Endothelial cell of umbilical vein (primary cell): Measurements from ENCODE around the gene PHLDB2. TPM values are rescaled to one million over a fixed set of nuclear protein-coding genes. Genes with fewer than 3 reads are reported as not detected.

Experiments
- BruUV-seq: library from RNA; stranded (reverse); fragments of 400-500 nt; replicated peaks from 2 replicates; lab custom pipeline; 2021; lab: Mats Ljungman, UMichigan
- CTCF ChIA-PET: fragments of 300-600, 350-600 bp; sonication (Branson Sonifier 250); formaldehyde crosslinking; loops from one replicate; lab custom pipeline; 2021; ENCODE audit warnings: antibody characterized with exemption, inconsistent platforms; lab: Charles Lee
- POLR2A ChIA-PET: fragments of 300-600, 350-600 bp; sonication (Branson Sonifier 250); formaldehyde crosslinking; loops from one replicate; lab custom pipeline; 2021; ENCODE audit warnings: antibody characterized with exemption, inconsistent platforms; lab: Charles Lee
- DNase-seq: peaks from one replicate; pipeline ENCODE4 v3.0.0-alpha.2; 2011; ENCODE audit warnings: low read depth, low spot score
- FAIRE-seq: peaks from 2 replicates; lab custom pipeline; 2011; peaks lifted over from hg19 to GRCh38; lab: Jason Lieb, UNC
- H2AFZ ChIP-seq: 2 replicates; pipeline ENCODE4 v1.6.0; 2012; ENCODE audit warnings: low read depth, low read length, control low read depth, inconsistent platforms
- H3K27ac ChIP-seq: 2 replicates; pipeline ENCODE4 v1.5.1; 2011; ENCODE audit warnings: low read depth, mild to moderate bottlenecking, control low read depth, low read length, moderate library complexity; ENCODE audit not compliant: insufficient read depth
- H3K27me3 ChIP-seq, 2 experiments: 2 replicates each; pipeline versions ENCODE4 v1.6.0 to v1.6.1; 2011; ENCODE audit warnings: low read length in 2 of 2, mixed read lengths in 1 of 2; ENCODE audit not compliant: control insufficient read depth in 2 of 2, insufficient read depth in 2 of 2
- H3K36me3 ChIP-seq, 2 experiments: 2 replicates in 1 of 2; 3 replicates in 1 of 2; pipeline ENCODE4 v1.5.1; 2011; ENCODE audit warnings: low read length in 2 of 2, mild to moderate bottlenecking in 1 of 2, moderate library complexity in 1 of 2; ENCODE audit not compliant: control insufficient read depth in 2 of 2, insufficient read depth in 2 of 2; ENCODE audit errors: extremely low read depth in 1 of 2
- H3K4me1 ChIP-seq: 3 replicates; pipeline ENCODE4 v1.5.1; 2011; ENCODE audit warnings: mild to moderate bottlenecking, low read length; ENCODE audit not compliant: control insufficient read depth, insufficient read depth; ENCODE audit errors: extremely low read depth
- H3K4me2 ChIP-seq: 2 replicates; pipeline ENCODE4 v1.6.1; 2011; ENCODE audit warnings: low read length, control low read depth, mixed read lengths; ENCODE audit not compliant: insufficient read depth
- H3K4me3 ChIP-seq, 3 experiments: fragments of 200-600 bp in 1 of 3; sonication (generic), shearing (Covaris generic) in 1 of 3; replicated peaks in 1 of 3; 2 replicates each; pipeline ENCODE4 v1.5.1; 2011 to 2016; ENCODE audit warnings: control low read depth in 3 of 3, low read length in 3 of 3, mild to moderate bottlenecking in 2 of 3, inconsistent platforms in 1 of 3, low read depth in 1 of 3, moderate library complexity in 1 of 3; ENCODE audit not compliant: insufficient read depth in 1 of 3
- H3K79me2 ChIP-seq: 2 replicates; pipeline ENCODE4 v1.6.0; 2012; ENCODE audit warnings: low read length, inconsistent platforms; ENCODE audit not compliant: control insufficient read depth, insufficient read depth
- H3K9ac ChIP-seq: replicated peaks from 2 replicates; pipeline ENCODE3; 2011; ENCODE audit warnings: low read length, control low read depth; ENCODE audit not compliant: insufficient read depth; ENCODE audit errors: extremely low read depth
- H3K9me1 ChIP-seq: replicated peaks from 3 replicates; pipeline ENCODE4 v1.6.0; 2011; ENCODE audit warnings: mild to moderate bottlenecking, low read length; ENCODE audit not compliant: control insufficient read depth, insufficient read depth; ENCODE audit errors: extremely low read depth
- H3K9me3 ChIP-seq: replicated peaks from 2 replicates; pipeline ENCODE4 v1.5.1; 2012; ENCODE audit warnings: low read length, inconsistent platforms; ENCODE audit not compliant: control insufficient read depth, insufficient read depth
- H4K20me1 ChIP-seq: replicated peaks from 2 replicates; pipeline ENCODE3; 2011; ENCODE audit warnings: mild to moderate bottlenecking, low read length; ENCODE audit not compliant: control insufficient read depth, insufficient read depth; ENCODE audit errors: extremely low read depth
- EZH2 ChIP-seq: IDR thresholded peaks from 2 replicates; pipeline ENCODE4 v1.6.1; 2012; ENCODE audit warnings: borderline replicate concordance, low read depth, mild to moderate bottlenecking, moderate library complexity, low read length, inconsistent platforms; ENCODE audit not compliant: severe bottlenecking
- FOS ChIP-seq: IDR thresholded peaks from 2 replicates; pipeline ENCODE4 v1.6.1; 2011; ENCODE audit warnings: mild to moderate bottlenecking, low read length, moderate library complexity, borderline replicate concordance; ENCODE audit not compliant: insufficient read depth
- GATA2 ChIP-seq: IDR thresholded peaks from 2 replicates; pipeline ENCODE4 v1.7.0; 2011; ENCODE audit warnings: low read depth, mild to moderate bottlenecking, moderate library complexity, mixed read lengths, low read length; ENCODE audit not compliant: insufficient read length, insufficient read depth
- JUN ChIP-seq: IDR thresholded peaks from 2 replicates; pipeline ENCODE4 v1.6.1; 2011; ENCODE audit warnings: borderline replicate concordance, low read depth; ENCODE audit not compliant: insufficient read length, insufficient read depth
- MYC ChIP-seq: IDR thresholded peaks from one replicate; pipeline ENCODE4 v1.6.1; 2011; ENCODE audit warnings: mild to moderate bottlenecking, low read depth, low read length
- POLR2A ChIP-seq: IDR thresholded peaks from 2 replicates; pipeline ENCODE4 v1.6.1; 2012; ENCODE audit warnings: low read depth, mild to moderate bottlenecking, control low read depth, low read length
- POLR2AphosphoS5 ChIP-seq: IDR thresholded peaks from 2 replicates; pipeline ENCODE4 v1.6.1; 2012; ENCODE audit warnings: low read depth, mild to moderate bottlenecking, control low read depth, low read length, moderate library complexity; ENCODE audit not compliant: insufficient read depth
- dilution Hi-C: fragments of 300-500 bp; cut with MboI; formaldehyde crosslinking; loops from one replicate; pipeline ENCODE4 v1.15.0; 2019; ENCODE audit warnings: low sequenced_read_pairs; ENCODE audit not compliant: extremely low pct_ligation_motif_present
- intact Hi-C: fragments of 100-400 bp; cut with micrococcal nuclease; formaldehyde crosslinking; loops from one replicate; pipeline ENCODE4 v1.10.0; 2022
- polyA plus RNA-seq, 4 experiments: library from polyadenylated mRNA; depleted of rRNA in 3 of 4; stranded (reverse) in 3 of 4; unstranded in 1 of 4; fragments of >200 nt; gene quantifications; 2 replicates each; pipeline versions ENCODE4 v1.2.1 to v1.2.3, GENCODE V29; 2011 to 2012; ENCODE audit warnings: missing spikeins in 1 of 4
- total RNA-seq: library from RNA; stranded (reverse); gene quantifications from 2 replicates; pipeline ENCODE4 v1.2.3, GENCODE V29; 2021
- TF ChIP-seq, protein P1 (sequence below), 2 donors: IDR thresholded peaks; 1 replicate in 1 of 2; 2 replicates in 1 of 2; pipeline ENCODE4 v1.5.1; 2011; ENCODE audit warnings: low read length in 2 of 2, mild to moderate bottlenecking in 2 of 2, moderate library complexity in 2 of 2, control low read depth in 1 of 2, inconsistent platforms in 1 of 2, low read depth in 1 of 2; ENCODE audit not compliant: insufficient read depth in 1 of 2; ENCODE audit errors: extremely low read depth in 1 of 2
- TF ChIP-seq, protein P2 (sequence below): IDR thresholded peaks from 2 replicates; pipeline ENCODE4 v1.6.1; 2011; ENCODE audit not compliant: insufficient read depth, insufficient read length

The PHLDB2 gene
- total and polyA plus RNA-seq, 2 donors (not counting 3 experiments of a cell fraction or from before 2014, with no cell fraction given): 22.4 to 104 TPM

DNA sequence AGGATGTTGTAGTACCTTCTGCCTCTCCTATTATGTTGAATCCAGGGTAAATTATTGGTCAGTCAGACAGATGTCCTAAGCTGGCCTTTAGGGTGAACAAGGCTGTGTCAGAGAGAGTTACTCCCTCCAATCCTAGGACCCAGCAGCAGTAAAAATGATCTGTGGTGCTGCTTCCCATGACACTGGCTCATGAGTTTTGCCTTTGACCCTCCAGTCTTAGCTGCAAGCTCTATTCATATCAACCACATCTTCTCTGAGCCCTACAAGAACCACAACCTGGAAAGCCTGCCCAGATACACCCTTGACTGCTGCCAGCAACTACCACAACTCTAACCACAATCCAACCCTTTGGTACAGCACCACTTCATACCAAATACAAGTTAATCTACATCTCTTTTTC, 27.2 kb upstream of the PHLDB2 start:
- H3K79me2 ChIP-seq: no peaks in the 10 kb centered on the region
- no TSS peak for BruUV-seq
- H2AFZ ChIP-seq: no peak overlapping the region
- H4K20me1 ChIP-seq: no peaks in the 10 kb centered on the region
- no peaks in the 10 kb centered on the region for H3K4me1 ChIP-seq
- ChIA-PET POLR2A (no interaction called here), CTCF (no interaction called here)
- DNase-seq (no peak), FAIRE-seq (no peak)
- no peak overlapping the region for H3K9ac ChIP-seq
- H3K27ac ChIP-seq: no peak overlapping the region
- H3K4me3 ChIP-seq: no peak overlapping the region
- H3K9me1 ChIP-seq: no peaks in the 10 kb centered on the region
- no peaks in the 10 kb centered on the region for H3K9me3 ChIP-seq
- dilution Hi-C loops (no loop called here), intact Hi-C loops (no loop called here)
- H3K4me2 ChIP-seq: no peak overlapping the region
- H3K27me3 ChIP-seq: no peaks in the 10 kb centered on the region
- no peak for TF ChIP-seq MYC
- no peak for TF ChIP-seq GATA2
- TF ChIP-seq EZH2: no peak
- TF ChIP-seq POLR2AphosphoS5: no peak
- H3K36me3 ChIP-seq: no peaks in the 10 kb centered on the region

DNA sequence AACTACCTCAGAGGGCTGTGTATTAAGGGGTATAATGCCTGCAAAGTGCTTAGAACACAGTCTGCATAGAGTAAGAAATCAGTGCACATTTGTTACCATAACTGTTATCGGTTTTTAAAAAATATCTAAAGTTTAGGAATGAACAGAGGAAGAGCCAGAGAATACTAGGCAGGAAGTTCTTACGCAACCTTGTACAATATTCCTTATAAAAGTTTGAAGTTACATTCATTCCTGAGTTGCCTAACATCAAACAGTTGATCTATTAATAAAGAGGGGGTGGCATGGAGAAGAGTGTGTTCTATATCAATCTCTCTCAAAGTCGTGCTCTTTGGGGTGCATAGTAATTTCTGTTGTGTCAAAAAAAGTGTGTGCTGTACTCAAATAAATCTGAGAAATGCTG, 22.0 kb upstream of the PHLDB2 start:
- no peak overlapping the region for H2AFZ ChIP-seq
- DNase-seq (no peak), FAIRE-seq (no peak)
- no peak for TF ChIP-seq POLR2A
- TF ChIP-seq GATA2: no peak
- no peak for TF ChIP-seq MYC
- TF ChIP-seq, protein P1, sequence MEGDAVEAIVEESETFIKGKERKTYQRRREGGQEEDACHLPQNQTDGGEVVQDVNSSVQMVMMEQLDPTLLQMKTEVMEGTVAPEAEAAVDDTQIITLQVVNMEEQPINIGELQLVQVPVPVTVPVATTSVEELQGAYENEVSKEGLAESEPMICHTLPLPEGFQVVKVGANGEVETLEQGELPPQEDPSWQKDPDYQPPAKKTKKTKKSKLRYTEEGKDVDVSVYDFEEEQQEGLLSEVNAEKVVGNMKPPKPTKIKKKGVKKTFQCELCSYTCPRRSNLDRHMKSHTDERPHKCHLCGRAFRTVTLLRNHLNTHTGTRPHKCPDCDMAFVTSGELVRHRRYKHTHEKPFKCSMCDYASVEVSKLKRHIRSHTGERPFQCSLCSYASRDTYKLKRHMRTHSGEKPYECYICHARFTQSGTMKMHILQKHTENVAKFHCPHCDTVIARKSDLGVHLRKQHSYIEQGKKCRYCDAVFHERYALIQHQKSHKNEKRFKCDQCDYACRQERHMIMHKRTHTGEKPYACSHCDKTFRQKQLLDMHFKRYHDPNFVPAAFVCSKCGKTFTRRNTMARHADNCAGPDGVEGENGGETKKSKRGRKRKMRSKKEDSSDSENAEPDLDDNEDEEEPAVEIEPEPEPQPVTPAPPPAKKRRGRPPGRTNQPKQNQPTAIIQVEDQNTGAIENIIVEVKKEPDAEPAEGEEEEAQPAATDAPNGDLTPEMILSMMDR (IDR thresholded peaks at IDR 0.05; ENCODE audit: extremely low read depth in 1 of 2, insufficient read depth in 1 of 2, low read depth in 1 of 2, low read length in 2 of 2): no peak
- TF ChIP-seq, protein P2, sequence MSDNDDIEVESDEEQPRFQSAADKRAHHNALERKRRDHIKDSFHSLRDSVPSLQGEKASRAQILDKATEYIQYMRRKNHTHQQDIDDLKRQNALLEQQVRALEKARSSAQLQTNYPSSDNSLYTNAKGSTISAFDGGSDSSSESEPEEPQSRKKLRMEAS: no peak
- TF ChIP-seq POLR2AphosphoS5: no peak
- TF ChIP-seq FOS: no peak
- no peak for TF ChIP-seq JUN
- no peak for TF ChIP-seq EZH2
- H4K20me1 ChIP-seq: no peaks in the 10 kb centered on the region
- dilution Hi-C loops (no loop called here), intact Hi-C loops (no loop called here)
- H3K36me3 ChIP-seq: no peaks in the 10 kb centered on the region
- H3K9me3 ChIP-seq: no peaks in the 10 kb centered on the region
- H3K27me3 ChIP-seq: no peaks in the 10 kb centered on the region
- no peak overlapping the region for H3K9ac ChIP-seq
- CTCF ChIA-PET: interaction anchor here (0.6 to 0.8 kb wide), 2 partner anchors 13 to 118 kb away, joined by 3 read pairs; no protein-coding TSS in a partner anchor
- H3K4me2 ChIP-seq: no peak overlapping the region
- no TSS peak for BruUV-seq
- POLR2A ChIA-PET: no interaction called here
- no peaks in the 10 kb centered on the region for H3K4me1 ChIP-seq
- H3K27ac ChIP-seq: no peak overlapping the region
- no peaks in the 10 kb centered on the region for H3K9me1 ChIP-seq
- H3K4me3 ChIP-seq: no peak overlapping the region
- H3K79me2 ChIP-seq: no peaks in the 10 kb centered on the region
